Measurements from ENCODE around the gene OCA2.

Gene OCA2

DNA sequence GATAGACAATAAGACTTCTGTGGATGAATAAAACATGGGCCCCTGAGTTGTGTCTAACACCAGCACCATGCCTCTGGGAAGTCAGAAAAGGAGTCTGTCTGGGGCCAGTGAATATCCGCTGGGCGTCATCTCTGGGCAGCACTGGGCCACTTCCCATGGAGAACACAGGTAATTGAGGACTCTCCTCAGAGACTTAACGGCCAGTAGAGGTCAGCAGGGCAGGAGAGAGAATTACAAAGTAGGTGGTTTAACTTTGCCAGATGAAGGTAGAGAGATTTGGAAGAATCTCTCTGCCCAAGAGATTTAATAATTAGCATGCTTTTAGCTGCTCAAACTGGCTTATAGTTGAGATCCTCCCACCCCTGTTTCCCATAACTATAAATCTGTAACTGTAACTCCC is 65.7 kb downstream of the OCA2 start:
- TF ChIP-seq, protein P1, sequence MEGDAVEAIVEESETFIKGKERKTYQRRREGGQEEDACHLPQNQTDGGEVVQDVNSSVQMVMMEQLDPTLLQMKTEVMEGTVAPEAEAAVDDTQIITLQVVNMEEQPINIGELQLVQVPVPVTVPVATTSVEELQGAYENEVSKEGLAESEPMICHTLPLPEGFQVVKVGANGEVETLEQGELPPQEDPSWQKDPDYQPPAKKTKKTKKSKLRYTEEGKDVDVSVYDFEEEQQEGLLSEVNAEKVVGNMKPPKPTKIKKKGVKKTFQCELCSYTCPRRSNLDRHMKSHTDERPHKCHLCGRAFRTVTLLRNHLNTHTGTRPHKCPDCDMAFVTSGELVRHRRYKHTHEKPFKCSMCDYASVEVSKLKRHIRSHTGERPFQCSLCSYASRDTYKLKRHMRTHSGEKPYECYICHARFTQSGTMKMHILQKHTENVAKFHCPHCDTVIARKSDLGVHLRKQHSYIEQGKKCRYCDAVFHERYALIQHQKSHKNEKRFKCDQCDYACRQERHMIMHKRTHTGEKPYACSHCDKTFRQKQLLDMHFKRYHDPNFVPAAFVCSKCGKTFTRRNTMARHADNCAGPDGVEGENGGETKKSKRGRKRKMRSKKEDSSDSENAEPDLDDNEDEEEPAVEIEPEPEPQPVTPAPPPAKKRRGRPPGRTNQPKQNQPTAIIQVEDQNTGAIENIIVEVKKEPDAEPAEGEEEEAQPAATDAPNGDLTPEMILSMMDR (IDR thresholded peaks at IDR 0.05; ENCODE audit: control insufficient read depth, extremely low read depth, insufficient read depth): peak; percentile 22; the same call in 1 of the 2 replicates
- no peak for DNase-seq (ENCODE audit: low read depth)
- no peak overlapping the region for H3K4me3 ChIP-seq (ENCODE audit: low read depth, low read length)

DNA sequence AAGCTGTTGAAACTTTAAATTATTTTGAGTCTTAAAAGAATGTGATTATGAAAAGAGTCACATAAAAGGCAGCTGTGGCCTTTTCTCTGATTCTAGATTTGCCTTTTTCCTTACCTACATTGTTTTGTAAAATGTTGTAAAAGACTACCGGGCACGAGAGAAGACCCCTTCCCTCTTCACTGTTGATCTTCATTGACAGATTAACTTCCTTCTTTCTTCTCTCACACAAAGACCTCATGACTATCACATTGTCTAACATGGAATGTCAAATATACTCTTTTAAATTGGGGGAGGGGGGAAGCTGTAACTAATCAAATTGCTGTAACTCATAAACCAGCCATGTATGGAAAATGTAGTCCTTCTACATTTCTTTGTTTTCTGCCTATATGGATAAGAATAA is 68.3 kb downstream of the OCA2 start:
- no peak overlapping the region for H3K4me3 ChIP-seq (ENCODE audit: low read depth, low read length)
- TF ChIP-seq, protein P1 (IDR thresholded peaks at IDR 0.05; ENCODE audit: control insufficient read depth, extremely low read depth, insufficient read depth): no peak
- no peak for DNase-seq (ENCODE audit: low read depth)

DNA sequence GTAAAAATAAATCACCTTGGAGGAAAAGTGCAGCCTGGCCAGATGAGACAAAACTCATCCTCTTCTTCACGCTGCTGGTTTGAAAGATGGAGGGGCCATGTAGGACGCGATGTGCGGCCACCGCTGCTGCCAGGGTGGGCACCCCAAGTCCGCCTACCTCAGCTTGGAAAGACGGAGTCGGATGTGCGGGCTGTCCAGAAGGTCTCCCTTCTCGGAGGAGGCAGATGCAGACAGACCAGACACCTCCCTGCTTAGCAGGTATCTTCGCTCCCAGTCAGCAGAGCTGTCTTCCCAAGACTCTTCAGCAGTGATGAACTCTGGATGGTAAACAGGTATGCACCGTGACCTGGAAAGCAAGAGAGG is 71.4 kb downstream of the OCA2 start:
- TF ChIP-seq, protein P1 (IDR thresholded peaks at IDR 0.05; ENCODE audit: control insufficient read depth, extremely low read depth, insufficient read depth): no peak
- no peak overlapping the region for H3K4me3 ChIP-seq (ENCODE audit: low read depth, low read length)
- no peak for DNase-seq (ENCODE audit: low read depth)

DNA sequence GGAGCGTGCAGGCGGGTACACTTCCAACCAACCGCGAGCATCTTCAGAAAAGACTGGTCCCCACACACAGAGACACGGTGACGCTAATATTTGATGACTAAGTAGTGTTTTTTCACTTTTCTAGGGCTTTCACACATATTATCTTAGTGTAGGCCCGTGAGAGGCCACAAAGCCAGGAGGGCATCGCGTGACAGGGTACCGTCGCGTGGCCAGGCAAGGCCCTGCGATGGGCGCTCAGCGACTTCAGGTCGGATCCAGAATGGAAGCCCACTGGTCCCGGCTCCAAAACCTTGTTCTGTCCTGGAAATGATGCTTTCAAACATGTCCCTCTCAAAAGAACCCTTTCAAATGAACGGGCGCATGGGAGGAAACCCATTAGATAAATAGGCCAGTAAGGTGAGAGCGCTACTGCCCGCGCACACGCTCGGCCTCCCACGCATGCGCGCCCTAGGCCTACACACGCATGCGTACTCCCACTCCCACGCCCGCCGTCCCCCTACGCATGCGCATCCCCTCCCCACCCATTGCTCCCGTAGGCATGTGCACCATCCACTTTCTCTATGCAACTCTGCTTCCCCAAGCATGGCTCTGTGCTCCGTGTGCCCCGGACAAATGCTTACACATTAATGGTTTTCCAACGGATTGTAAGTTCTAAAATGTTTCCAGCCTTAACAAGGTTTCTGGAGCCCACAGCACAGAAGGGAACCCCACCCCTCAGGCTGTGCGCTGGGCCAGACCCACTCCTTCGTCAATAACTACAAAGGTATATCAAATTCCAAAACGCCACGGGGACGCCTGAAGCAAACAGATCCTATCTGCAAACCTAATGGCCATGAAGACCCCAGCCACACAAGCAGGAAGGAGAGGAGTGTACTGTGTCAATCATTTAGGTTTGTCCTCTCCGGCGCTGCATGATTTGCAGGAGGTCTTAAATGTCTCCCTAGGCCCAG is 72.1 kb downstream of the OCA2 start:
- no peak for DNase-seq (ENCODE audit: low read depth)
- H3K4me3 ChIP-seq (ENCODE audit: low read depth, low read length): no peak overlapping the region
- TF ChIP-seq, protein P1 (IDR thresholded peaks at IDR 0.05; ENCODE audit: control insufficient read depth, extremely low read depth, insufficient read depth): no peak

DNA sequence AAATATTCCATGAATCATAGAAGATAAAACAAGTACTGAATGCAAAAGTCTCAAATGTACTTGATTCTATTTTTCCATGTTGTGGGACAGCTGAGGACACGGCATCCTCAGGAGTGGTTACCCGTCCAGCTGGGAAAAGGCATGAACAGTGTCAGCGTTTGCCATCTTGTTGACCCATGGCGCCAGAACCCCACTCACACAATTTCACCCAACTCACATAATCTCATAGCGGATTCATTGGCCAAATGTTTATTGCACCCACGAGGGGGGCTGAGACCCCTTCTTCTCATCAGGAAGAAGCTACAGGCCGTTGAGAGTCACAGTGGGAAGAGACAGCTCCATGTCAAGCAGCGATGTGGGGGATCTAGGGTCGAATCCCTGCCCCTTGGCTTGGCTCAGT is 72.9 kb downstream of the OCA2 start:
- no peak for DNase-seq (ENCODE audit: low read depth)
- H3K4me3 ChIP-seq (ENCODE audit: low read depth, low read length): no peak overlapping the region
- TF ChIP-seq, protein P1 (IDR thresholded peaks at IDR 0.05; ENCODE audit: control insufficient read depth, extremely low read depth, insufficient read depth): no peak

DNA sequence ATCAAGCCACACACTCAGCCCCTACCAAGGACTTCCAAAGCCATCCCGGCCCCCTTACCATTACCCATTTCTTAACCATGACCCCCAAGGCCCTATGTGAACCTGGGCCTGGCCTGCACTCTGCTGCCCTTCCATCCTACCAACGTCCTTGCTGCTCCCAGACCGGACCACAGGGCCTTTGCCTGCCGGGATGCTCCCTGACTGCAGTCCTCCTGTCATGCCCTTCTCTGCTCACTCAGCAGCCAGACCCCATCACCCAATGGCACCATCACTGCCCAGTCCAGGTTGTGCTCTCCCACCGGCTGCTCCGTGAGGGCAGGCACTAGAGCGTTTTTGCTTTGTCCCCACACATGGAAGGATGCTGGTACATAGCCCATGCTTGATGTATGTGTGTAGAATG is 73.7 kb downstream of the OCA2 start:
- DNase-seq (ENCODE audit: low read depth): no peak
- TF ChIP-seq, protein P1 (IDR thresholded peaks at IDR 0.05; ENCODE audit: control insufficient read depth, extremely low read depth, insufficient read depth): no peak
- no peak overlapping the region for H3K4me3 ChIP-seq (ENCODE audit: low read depth, low read length)

DNA sequence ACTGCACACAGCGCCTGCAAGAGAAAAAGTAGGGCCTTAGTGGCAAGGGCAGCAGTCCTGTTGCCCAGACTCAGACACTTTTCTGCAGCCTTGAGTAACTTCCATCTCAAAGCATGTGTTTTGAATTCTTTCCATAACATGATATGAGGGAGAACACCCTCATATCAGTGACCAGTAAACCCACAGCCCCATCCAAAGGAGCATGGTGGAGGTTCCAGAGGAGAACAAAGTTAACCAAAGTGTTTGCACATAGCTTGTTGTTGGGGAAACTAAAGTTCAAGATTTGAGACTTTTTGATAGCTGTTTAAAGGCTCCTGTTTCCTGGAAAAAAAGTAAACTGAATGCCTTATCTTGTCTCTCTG is 74.2 kb downstream of the OCA2 start:
- DNase-seq (ENCODE audit: low read depth): no peak
- TF ChIP-seq, protein P1 (IDR thresholded peaks at IDR 0.05; ENCODE audit: control insufficient read depth, extremely low read depth, insufficient read depth): no peak
- H3K4me3 ChIP-seq (ENCODE audit: low read depth, low read length): no peak overlapping the region

All from LNCaP clone FGC (cell line).